ENCODE results near the gene ACYP2.
"Not testable (repeated sequence)": the region's sequence is repeated elsewhere in the genome, so short reads cannot be mapped to it uniquely, and the experiment has no call there.

The ACYP2 gene

GRCh38 chr2:54271843-54272627 is 156.6 kb downstream of the ACYP2 start:
- no peak for DNase-seq (ENCODE audit: low read depth)

DNA sequence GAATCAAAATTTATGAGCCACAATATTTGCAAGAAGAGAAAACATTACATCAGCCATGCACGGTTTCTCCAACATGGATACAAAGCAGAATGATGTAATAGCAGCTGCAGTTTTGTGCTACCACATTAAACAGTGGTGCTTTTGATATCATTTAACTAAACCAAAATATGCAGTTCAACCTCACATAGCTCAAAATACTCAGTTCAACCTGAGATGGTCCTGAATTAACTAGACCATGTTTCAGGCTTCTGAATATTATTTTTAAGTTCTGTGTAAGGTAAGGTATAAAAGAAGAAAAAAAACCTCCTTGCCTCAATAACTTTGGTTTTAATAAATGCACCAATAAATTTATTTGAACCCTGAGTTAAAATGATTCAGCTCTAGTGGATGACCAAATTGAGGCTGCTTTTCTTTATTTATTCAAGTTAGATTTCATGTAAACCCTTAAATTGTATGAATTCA is 159.4 kb downstream of the ACYP2 start:
- no peak for DNase-seq (ENCODE audit: low read depth)

DNA sequence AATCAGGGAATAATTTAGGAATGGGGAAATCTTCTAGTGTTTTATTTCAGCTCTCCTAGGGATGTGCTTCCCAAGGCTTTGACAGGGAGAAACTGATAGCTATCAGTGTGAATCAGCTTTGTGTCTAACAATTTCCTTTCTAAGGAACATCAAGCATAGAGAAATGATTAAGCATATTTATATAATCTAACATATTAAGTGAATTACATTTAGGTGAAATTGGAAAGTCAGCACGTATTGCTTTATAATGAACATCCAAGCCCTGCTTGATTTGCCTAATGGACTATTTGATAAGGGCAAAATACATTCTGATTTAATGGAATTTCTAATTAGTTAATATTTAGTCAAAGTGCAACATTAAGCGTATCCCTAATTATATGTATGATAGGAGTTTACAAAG is 160.1 kb downstream of the ACYP2 start:
- DNase-seq (ENCODE audit: low read depth), result no peak

- DNase-seq (ENCODE audit: low read depth), result no peak
Observed at GRCh38 chr2:54279385-54279784, 164.0 kb downstream of the ACYP2 start.

GRCh38 chr2:54284826-54285225 is 169.4 kb downstream of the ACYP2 start:
- DNase-seq (ENCODE audit: low read depth), result no peak

GRCh38 chr2:54285451-54285850 is 170.0 kb downstream of the ACYP2 start:
- DNase-seq (ENCODE audit: low read depth), result no peak

DNA sequence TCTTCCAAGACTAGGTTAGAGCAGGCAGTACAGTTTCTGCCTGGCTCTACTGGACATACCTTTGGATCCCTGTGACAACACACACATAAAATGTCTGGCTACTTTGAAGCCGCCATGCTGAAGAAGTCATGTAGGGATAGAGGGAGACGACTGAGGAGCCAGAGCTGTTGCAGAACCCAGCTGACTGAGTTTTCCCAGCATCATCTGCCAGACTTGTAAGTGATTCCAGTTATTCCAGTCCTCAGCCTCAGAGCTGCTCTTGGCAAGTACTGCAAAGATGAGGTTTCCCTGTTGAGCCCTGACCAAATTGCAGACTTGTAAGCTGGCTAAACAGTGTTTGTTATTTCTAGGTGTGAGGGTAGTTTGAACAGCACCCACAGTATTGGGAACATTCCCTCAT is 172.1 kb downstream of the ACYP2 start:
- no peak for DNase-seq (ENCODE audit: low read depth)

- DNase-seq (ENCODE audit: low read depth), result no peak
Observed at GRCh38 chr2:54289917-54290316, 174.5 kb downstream of the ACYP2 start.

DNA sequence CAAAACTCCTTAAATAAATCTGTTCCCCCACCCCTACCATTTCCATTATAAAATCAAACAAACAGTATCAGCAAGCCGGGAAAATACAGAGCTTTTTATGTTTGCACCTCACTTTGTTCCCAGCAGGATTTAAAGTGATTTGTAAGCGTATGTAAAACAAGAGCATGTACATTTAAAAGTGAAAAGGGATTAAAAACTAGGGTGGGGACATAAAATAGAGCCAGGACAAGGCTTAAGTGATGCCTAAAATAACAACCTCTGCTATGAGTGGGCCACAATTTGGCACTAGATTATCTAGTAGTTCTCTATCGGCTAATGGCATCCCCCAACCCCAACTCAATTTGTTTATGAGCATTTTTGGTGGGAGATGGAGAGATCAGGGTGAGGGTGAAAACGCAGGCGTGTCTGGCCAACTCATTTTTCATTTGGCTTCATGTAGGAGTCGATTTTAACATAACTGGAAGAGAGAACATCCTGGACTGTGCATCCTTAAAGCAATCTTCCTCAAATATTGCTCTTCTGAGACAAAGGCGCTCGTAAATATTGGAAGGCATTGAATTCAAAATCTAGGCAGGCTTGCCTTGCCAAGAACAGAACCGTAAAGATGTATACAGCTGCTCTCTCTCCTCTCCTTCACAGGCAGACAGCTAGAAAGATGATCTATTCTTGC is 175.1 kb downstream of the ACYP2 start:
- no peak for DNase-seq (ENCODE audit: low read depth)

- not testable (repeated sequence) for DNase-seq (ENCODE audit: low read depth)
Observed at GRCh38 chr2:54294665-54295064, 179.2 kb downstream of the ACYP2 start.

DNA sequence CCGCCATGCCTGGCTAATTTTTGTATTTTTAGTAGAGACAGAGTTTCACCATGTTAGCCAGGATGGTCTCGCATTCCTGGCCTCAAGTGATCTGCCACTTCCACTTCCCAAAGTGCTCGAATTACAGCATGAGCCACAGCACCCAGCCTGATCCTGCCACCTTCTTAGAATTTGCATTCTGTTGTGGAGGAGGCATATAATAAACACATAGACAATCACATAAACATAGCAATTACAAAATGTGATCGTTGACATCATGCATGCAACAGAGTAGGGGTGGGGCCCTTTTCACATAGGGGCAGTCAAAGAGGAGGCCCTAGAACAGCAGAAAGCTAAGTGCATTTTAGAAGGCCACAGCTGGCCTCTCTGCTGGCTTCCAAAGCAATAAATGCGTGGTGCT is 180.5 kb downstream of the ACYP2 start:
- no peak for DNase-seq (ENCODE audit: low read depth)

DNA sequence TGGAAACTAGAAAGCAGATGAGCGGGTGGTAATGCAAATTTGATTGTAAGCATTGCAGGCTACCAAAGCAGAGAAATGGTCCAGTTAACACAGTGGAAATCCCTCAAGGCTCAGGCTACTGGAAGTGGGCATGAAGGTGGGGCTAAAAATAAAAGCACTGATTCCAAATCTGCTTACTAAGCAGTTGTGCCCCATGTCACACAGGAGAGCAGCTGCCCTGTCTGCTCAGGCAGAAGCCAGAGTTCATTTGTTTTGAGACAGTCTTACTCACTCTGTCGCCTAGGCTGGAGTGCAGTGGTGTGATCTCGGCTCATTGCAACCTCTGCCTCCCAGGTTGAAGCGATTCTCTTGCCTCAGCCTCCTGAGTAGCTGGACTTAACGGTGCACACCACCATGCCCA is 183.1 kb downstream of the ACYP2 start:
- DNase-seq (ENCODE audit: low read depth), result no peak

DNA sequence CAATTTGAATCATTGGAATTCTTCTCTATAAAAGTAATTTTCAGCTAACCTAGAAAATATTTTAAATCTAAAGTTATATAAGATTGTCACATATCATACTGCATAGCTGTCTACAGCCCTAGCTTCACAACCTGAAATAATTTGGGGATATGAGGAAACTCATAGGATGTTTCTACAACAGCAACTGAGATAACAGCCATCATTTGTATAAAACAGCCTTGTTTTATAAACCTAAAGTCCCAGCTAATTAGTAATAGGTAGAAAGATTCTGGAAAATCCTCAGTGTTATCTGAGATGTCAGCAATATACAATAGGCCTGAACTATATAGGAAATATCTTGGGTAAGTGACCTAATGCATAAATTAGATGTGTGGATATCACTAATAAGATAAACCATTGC is 188.2 kb downstream of the ACYP2 start:
- DNase-seq (ENCODE audit: low read depth), result no peak

DNA sequence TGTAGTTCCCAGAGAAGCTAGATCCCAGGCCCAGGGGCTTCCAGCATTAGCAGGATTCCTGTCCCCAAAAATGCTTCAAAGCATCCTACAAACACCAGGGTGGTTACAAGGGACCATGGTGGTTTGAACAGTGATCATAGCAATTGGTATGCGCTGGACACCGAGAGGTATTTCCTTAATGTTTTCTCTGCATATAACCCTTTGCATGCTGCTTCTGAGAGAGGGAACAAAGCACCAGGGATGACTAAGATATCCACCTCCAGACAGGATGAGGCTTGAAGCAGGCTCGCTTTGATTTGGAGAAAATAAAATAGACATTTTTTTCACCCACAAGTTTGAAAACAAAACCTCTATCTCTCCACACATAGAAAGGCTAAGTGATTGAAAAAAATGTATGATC is 191.1 kb downstream of the ACYP2 start:
- DNase-seq (ENCODE audit: low read depth), result no peak

- no peak for DNase-seq (ENCODE audit: low read depth)
Observed at GRCh38 chr2:54308186-54308585, 192.8 kb downstream of the ACYP2 start.

- DNase-seq (ENCODE audit: low read depth), result no peak
Observed at GRCh38 chr2:54308782-54309181, 193.4 kb downstream of the ACYP2 start.

DNA sequence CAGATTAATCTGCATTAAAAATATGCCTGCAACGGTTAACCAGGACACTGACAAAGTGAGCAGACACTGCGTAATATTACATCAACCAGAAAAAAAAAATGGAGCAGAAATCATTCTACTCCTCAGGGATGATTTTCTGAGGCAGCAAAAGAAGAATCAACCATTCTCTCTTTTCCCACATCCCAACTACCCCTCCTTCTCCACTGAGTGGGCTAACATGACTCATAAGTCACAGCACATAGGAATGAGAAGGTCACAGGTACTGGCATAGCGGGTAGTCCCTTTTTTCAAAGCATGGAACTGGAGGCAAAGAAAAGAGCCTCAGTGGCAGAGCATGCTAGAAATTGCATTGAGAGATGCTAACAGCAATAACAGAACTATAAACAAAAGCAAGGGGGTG is 194.9 kb downstream of the ACYP2 start:
- no peak for DNase-seq (ENCODE audit: low read depth)

DNA sequence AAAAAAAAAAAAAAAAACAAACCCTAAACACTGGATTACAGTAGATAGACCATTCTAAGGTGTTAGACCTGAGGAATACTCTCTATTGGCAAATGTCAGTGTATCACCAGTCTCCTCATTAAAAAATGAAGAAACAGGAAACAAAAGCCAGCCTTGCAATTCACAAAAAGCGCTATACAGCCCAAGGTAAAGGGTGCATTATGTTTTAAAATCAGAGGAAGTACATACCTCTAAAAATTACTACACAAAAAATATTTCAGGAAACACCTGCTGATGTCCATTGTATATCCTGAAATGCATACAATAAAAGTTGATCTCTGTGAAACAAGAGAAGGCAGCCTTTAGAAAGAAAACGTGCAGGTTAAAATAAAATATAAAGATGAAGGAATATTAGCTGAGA is 195.5 kb downstream of the ACYP2 start:
- no peak for DNase-seq (ENCODE audit: low read depth)

GRCh38 chr2:54313147-54313546 is 197.7 kb downstream of the ACYP2 start:
- no peak for DNase-seq (ENCODE audit: low read depth)

GRCh38 chr2:54317973-54318372 is 202.6 kb downstream of the ACYP2 start:
- DNase-seq (ENCODE audit: low read depth), result no peak

- no peak for DNase-seq (ENCODE audit: low read depth)
Observed at GRCh38 chr2:54318821-54319220, 203.4 kb downstream of the ACYP2 start.

DNA sequence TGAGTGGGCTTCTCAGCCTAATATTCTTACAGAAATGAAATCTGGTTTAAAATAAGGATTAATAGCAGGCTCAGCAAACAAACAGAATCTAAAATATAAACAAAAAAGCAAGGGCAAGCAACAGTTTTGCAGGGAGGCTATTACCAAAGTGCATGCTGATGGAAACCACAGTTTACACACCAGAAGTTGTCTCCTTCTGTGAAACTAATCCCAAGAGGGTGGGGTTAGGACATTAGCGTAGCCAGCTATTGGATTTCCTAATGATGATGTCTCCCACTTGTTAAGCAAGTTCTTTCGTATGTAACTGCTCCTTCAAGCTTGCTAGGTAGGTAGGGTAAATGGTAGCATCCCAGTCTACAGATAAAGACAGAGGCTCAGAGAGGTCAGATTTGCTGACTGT is 205.6 kb downstream of the ACYP2 start:
- no peak for DNase-seq (ENCODE audit: low read depth)

- DNase-seq (ENCODE audit: low read depth), result not testable (repeated sequence)
Observed at GRCh38 chr2:54324517-54324916, 209.1 kb downstream of the ACYP2 start.

GRCh38 chr2:54325148-54325547 is 209.7 kb downstream of the ACYP2 start:
- no peak for DNase-seq (ENCODE audit: low read depth)

Data from stimulated activated CD8-positive, alpha-beta memory T cell treated with anti-CD3 and anti-CD28 coated beads, Interleukin-15, amount 100 ng/mL, for 1 hour (primary cell).